GM21447 (cell line): Measurements from ENCODE around the gene IL24.
"Not testable (repeated sequence)": the region's sequence is repeated elsewhere in the genome, so short reads cannot be mapped to it uniquely, and the experiment has no call there.

Experiments
- ATAC-seq: cut with Tn5 transposase; IDR thresholded peaks from one replicate; pipeline ENCODE4 v1.9.1; 2021; ENCODE audit not compliant: unreplicated experiment

IL24 gene

DNA sequence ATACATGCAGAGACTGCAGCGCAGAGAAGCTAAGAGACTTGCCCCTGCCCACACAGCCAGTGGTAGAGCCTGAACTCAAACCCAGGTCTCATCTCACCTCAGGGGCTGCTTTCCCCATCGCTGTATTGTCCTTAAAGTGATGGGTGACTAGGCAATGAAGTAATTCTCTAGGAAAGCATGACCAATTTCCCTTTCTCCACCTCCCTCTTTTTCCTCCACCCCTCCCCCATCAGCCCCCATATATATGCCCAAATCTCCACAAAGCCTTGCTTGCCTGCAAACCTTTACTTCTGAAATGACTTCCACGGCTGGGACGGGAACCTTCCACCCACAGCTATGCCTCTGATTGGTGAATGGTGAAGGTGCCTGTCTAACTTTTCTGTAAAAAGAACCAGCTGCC is at the start of gene IL24:
Gene IL24, plus strand, starts transcription at position 269 of the 400 bp plus-strand sequence. CDS start 390 bp downstream, outside the sequence.
- ATAC-seq, result no peak

DNA sequence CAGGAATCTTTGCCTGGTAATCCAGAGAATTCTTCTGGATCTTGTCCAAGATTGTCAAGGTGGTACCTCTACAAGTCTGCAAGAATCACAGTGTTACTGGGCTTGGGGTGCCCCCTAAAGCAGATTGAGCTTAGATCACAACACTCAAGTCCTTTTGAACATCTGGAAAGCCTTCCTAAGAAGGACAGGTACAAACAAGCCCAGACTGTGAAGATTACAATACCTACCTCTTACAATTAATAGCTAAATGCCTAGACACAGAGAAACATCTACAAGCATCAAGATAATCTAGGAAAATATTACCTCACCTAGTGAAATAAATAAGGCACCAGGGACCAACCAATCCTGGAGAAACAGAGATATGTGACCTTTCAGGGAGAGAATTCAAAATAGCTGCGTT is 49.3 kb upstream of the IL24 start:
- no peak for ATAC-seq

DNA sequence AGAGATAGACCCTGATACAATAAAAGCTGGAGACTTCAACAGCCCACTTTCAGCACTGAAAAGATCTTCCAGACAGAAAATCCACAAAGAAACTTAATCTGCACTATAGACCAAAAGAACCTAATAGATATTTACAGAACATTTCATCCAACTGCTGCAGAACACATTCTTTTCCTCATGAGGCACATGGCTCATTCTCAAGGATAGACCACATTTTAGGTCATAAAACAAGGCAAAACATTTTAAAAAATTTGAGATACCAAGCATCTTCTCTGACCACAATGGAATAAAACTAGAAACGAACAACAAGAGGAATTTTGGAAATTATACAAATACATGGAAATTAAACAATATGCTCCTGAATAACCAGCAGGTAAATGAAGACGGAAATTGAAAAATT is 46.8 kb upstream of the IL24 start:
- no peak for ATAC-seq

DNA sequence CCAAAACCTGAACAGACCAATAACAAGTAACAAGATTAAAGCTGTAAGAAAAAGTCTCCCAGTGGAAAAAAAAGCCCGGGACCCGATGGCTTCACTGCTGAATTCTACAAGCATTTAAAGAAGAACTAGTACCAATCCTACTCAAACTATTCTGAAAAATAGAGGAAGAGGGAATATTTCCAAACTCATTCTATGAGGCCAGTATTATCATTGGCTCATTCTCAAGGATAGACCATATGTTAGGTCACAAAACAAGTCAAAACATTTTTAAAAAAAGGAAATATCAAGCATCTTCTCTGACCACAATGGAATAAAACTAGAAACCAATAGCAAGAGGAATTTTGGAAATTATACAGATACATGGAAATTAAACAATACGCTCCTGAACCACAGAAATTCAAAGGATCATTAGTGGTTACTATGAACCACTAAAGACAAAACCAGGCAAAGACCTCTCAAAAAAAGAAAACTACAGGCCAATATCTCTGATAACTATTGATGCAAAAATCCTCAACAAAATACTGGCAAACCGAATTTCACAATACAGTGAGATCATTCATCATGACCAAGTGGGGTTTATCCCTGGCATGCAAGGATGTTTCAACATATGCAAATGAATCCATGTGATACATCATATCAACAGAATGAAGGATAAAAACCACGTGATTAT is 45.8 kb upstream of the IL24 start:
- ATAC-seq, result no peak

DNA sequence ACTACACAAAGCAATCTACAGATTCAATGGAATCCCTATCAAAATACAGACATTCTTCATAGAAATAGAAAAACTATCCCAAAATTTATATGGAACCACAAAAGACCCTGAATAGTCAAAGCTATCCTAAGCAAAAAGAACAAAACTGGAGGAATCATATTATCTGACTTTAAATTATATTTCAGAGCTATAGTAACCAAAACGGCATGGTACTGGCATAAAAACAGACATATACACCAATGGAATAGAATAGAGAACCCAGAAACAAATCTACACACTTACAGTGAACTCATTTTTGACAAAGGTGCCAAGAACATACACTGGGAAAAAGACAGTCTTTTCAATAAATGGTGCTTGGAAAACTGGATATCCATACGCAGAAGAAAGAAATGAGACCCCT is 44.6 kb upstream of the IL24 start:
- not testable (repeated sequence) for ATAC-seq

DNA sequence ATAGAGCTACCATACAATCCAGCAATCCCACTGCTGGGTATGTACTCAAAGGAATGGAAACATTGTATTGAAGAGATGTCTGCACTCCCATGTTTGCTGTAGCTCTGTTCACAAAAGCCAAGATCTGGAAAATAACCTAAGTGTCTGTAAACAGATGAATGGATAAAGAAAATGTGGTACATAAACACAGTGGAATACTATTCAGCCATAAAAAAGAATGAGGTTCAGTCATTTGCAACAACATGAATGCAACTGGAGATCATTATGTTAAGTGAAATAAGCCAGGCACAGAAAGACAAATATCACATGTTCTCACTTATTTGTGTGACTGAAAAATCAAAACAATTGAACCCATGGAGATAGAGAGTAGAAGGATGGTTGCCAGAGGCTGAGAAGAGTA is 43.5 kb upstream of the IL24 start:
- not testable (repeated sequence) for ATAC-seq

GRCh38 chr1:206854401-206855129 is 42.7 kb upstream of the IL24 start:
- no peak for ATAC-seq

GRCh38 chr1:206855859-206856258 is 41.4 kb upstream of the IL24 start:
- no peak for ATAC-seq

DNA sequence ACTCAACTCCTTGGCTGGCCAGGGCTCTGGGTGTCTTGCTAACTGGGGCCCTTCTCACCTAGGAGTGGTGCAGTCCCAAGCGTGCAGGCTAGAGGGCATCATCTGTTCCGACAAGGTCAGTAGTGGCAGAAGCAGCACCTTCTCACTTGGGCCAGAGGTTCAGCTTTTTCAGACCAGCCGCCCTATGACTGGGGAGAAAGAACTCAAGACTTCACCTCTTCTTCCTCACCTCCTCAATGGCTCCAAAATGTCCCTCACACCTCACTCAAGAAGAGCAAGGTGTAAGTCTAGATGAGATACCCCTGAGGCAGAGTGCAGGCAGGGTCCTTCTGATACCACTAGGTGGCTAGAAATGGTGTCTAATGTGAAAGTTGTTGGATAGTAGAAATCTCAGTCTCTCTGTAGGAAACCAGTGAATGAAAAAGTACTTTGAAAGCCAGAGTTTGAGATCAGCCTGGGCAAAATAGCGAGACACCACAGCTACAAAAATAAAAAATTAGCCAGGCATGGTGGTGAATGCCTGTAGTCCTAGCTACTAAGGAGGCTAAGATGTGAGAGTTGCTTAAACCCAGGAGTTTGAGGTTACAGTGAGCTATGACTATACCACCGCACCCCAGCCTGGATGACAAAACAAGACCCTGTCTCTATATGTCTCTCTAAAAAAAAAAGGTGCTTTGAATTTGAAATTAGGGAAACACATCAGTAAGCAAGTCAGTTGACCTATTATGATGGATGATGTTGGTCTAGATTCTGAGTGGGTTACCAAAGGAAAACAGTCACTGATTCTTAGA is 40.4 kb upstream of the IL24 start:
- ATAC-seq, result no peak

GRCh38 chr1:206859082-206859521 is 38.1 kb upstream of the IL24 start:
- no peak for ATAC-seq

GRCh38 chr1:206860165-206860564 is 37.1 kb upstream of the IL24 start:
- ATAC-seq, result no peak

GRCh38 chr1:206863266-206863665 is 34.0 kb upstream of the IL24 start:
- no peak for ATAC-seq

DNA sequence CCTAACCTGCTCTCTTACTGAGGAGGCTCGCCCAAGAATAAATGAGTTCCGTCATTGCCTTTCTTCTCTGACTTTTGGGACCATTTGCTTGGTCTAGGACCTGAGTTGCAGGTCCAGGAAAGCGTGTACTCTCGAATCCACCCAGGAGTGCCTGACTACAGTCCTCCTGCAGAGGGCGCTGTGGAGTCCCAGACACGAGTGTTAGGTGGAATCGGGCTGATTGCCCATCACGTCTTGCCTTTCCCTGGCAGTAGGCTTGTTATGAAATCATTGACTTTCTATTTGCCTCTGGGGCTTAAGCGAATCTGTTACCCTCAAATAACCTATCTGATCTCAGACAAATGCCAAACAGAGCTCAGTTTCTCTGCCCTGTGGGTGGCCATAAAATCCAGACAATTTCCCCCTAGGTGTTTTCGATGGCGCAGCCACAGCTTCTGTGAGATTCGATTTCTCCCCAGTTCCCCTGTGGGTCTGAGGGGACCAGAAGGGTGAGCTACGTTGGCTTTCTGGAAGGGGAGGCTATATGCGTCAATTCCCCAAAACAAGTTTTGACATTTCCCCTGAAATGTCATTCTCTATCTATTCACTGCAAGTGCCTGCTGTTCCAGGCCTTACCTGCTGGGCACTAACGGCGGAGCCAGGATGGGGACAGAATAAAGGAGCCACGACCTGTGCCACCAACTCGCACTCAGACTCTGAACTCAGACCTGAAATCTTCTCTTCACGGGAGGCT is 32.1 kb upstream of the IL24 start, which contains the start of gene IL20:
Gene IL20, plus strand, starts transcription at position 685 of the 733 bp plus-strand sequence. CDS start 230 bp downstream, outside the sequence.
- ATAC-seq, result no peak

- ATAC-seq, result no peak
Measured at GRCh38 chr1:206866062-206866461, 31.2 kb upstream of the IL24 start.

DNA sequence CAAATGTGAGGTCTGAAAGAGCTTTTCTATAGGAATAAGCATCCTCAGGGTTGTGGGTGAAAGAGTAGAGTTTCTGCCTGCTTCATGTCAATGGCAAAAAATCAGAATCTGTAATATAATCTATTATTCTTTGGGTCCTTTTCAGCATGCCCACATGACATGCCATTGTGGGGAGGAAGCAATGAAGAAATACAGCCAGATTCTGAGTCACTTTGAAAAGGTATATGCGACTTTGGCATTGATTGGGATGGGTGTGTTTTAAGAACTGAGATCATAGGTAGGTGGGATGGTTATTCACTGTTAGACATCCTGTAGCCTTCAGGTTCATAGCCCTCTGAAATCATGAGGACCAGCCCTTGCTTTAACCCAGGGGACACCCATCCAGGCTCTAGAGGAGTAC is 30.0 kb upstream of the IL24 start:
- no peak for ATAC-seq

DNA sequence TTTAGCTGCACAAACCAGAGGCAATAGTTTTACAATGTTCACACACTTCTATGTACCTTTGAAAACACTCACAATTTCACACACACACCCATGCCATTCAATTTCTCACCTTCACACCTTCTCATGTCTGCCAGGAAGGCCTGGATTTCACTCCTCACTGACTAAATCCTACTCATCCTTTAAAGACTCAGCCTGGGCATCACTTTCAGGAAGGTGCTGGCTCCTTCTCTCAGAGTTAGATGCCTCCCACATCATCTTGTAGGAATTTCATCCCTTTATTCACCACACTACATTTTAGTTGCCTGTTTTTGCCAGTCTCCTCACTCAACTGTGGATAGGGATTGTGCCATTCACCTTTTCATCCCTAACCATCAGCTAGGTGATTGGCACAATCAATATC is 29.5 kb upstream of the IL24 start:
- ATAC-seq, result no peak

DNA sequence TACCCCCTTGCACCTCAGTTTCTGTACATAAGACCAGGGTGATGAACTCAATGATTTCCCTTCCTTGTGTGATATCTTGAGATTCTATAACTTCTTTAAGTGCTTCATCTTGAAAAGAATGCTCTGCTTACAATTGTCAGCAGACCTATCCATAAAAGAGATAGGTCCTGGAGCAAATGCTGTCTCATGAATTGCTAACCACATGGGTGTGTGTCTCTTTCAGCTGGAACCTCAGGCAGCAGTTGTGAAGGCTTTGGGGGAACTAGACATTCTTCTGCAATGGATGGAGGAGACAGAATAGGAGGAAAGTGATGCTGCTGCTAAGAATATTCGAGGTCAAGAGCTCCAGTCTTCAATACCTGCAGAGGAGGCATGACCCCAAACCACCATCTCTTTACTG is 29.0 kb upstream of the IL24 start:
- ATAC-seq, result no peak

GRCh38 chr1:206872139-206872538 is 25.1 kb upstream of the IL24 start:
- ATAC-seq, result no peak

DNA sequence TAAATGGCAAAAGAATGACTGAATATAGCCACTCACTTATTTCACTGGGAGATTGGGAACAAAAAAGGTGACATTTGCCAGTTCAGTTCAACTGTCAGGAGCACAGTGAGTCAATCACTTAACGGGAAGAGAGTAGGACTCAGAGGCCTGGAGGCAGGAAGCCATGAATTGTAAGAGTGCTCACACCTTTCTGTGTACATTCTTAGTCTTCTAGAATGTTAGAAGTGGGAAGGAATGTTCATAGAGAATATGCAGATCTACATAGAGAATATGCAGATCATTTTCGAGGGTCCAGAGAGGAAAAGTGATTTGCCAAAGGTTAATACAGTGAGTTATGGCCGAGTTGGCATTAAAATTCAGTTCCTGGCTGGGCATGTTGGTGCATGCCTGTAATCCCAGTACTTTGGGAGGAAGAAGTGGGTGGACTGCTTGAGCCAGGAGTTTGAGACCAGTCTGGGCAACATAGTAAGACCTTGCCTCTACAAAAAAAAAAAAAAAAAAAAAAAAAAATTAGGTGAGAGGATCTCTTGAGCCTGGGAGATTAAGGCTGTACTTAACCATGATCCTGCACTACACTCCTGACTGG is 23.5 kb upstream of the IL24 start:
- ATAC-seq, result no peak

DNA sequence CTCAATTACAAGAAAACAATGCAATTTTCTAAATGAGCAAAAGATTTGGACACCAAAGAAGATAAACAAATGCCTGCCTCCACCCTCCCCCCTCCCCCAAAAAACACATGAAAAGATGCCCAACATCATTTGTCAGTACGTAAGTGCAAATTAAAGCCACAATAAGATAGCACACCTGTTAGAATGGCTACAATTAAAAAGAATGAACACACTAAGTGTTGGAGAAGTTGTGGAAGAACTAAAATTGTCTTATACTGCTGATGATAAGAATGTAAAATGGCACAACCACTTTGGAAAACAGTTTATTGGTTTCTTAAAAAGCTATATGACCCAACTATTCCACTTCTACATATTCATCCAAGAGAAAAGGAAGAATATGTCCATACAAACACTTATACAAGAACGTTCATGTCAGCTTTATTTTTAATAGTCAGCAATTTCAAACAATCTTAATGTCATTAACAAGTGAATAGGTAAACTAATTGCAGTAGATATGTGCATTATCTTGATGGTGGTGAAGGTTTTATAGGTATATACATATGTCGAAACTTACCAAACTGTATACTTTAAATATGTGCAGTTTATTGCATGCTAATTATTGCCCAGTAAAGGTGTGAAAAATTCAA is 21.4 kb upstream of the IL24 start:
- ATAC-seq, result no peak
